GM12872 (cell line): ENCODE results near the gene IL26.

Experiments
- CTCF ChIP-seq: IDR thresholded peaks from 3 replicates; pipeline ENCODE4 v1.5.1; 2011; ENCODE audit warnings: low read depth, mild to moderate bottlenecking, low read length, moderate library complexity; ENCODE audit not compliant: insufficient read depth

The IL26 gene

GRCh38 chr12:68225576-68226476 lies at the start of gene IL26:
TSS of gene IL26 (minus strand) at chr12:68225810. CDS start at chr12:68225756, 54 bp downstream.
- TF ChIP-seq CTCF, result no peak

- no peak for TF ChIP-seq CTCF
These were observed 47.1 kb upstream of the IL26 start for GRCh38 chr12:68272732-68273131.

- TF ChIP-seq CTCF, result no peak
These were observed 45.7 kb upstream of the IL26 start for GRCh38 chr12:68271346-68271745.

GRCh38 chr12:68270358-68270757 lies 44.7 kb upstream of the IL26 start:
- TF ChIP-seq CTCF, result no peak

GRCh38 chr12:68269779-68270178 lies 44.2 kb upstream of the IL26 start:
- no peak for TF ChIP-seq CTCF

GRCh38 chr12:68268967-68269366 lies 43.4 kb upstream of the IL26 start:
- no peak for TF ChIP-seq CTCF

- TF ChIP-seq CTCF, result no peak
These were observed 42.3 kb upstream of the IL26 start for GRCh38 chr12:68267892-68268396.
